Panc1 (cell line): ENCODE measurements around the gene MAD1L1. TPM values are rescaled to one million over a fixed set of nuclear protein-coding genes. Genes with fewer than 3 reads are reported as not detected.

ENCODE experiments used
- ATAC-seq: fragments of 200-7000 bp; cut with Tn5 transposase; 2 replicates; pipeline ENCODE4 v1.9.1; 2020; ENCODE audit warnings: mild to moderate bottlenecking, moderate library complexity
- BruUV-seq: library from RNA; stranded (reverse); fragments of 400-500 nt; replicated peaks from 2 replicates; lab custom pipeline; 2021; lab: Mats Ljungman, UMichigan
- CTCF ChIA-PET: fragments of 300-600 bp; sonication (Branson Sonifier 250); formaldehyde crosslinking; loops from one replicate; lab custom pipeline; 2022; ENCODE audit warnings: antibody characterized with exemption; lab: Charles Lee
- POLR2A ChIA-PET: fragments of 300-600 bp; sonication (Branson Sonifier 250); formaldehyde crosslinking; loops from one replicate; lab custom pipeline; 2022; ENCODE audit warnings: antibody characterized with exemption; lab: Charles Lee
- DNase-seq: peaks from one replicate; pipeline ENCODE4 v3.0.0-alpha.2; 2010; ENCODE audit warnings: low read depth, low spot score
- H3K27ac ChIP-seq: 2 replicates; pipeline ENCODE4 v1.5.1; 2011; ENCODE audit warnings: mild to moderate bottlenecking, low read length, inconsistent platforms
- H3K27me3 ChIP-seq: fragments of 200-500 bp; sonication (Bioruptor generic); 2 replicates; pipeline ENCODE4 v1.6.0; 2014; ENCODE audit warnings: low read length, inconsistent platforms; ENCODE audit not compliant: control insufficient read depth, insufficient read depth
- H3K36me3 ChIP-seq: fragments of 200-500 bp; sonication (Bioruptor generic); 2 replicates; pipeline ENCODE4 v1.5.1; 2014; ENCODE audit warnings: inconsistent platforms, mild to moderate bottlenecking, low read length, moderate library complexity; ENCODE audit not compliant: control insufficient read depth, insufficient read depth
- H3K4me1 ChIP-seq: 2 replicates; pipeline ENCODE4 v1.5.1; 2011; ENCODE audit warnings: inconsistent platforms, mild to moderate bottlenecking, low read length, moderate library complexity; ENCODE audit not compliant: control insufficient read depth, insufficient read depth
- H3K4me3 ChIP-seq, 2 experiments: 2 replicates each; pipeline ENCODE4 v1.5.1; 2011 to 2012; ENCODE audit warnings: low read depth in 2 of 2, low read length in 2 of 2, mild to moderate bottlenecking in 2 of 2, inconsistent platforms in 1 of 2, moderate library complexity in 1 of 2
- H3K9me3 ChIP-seq: fragments of 200-500 bp; sonication (Bioruptor generic); 2 replicates; pipeline ENCODE4 v1.5.1; 2014; ENCODE audit warnings: low read depth, mild to moderate bottlenecking, inconsistent platforms, low read length, moderate library complexity; ENCODE audit not compliant: control insufficient read depth, insufficient read depth
- POLR2AphosphoS5 ChIP-seq: IDR thresholded peaks from 2 replicates; pipeline ENCODE4 v1.6.1; 2012; ENCODE audit warnings: mild to moderate bottlenecking, low read depth, low read length, moderate library complexity
- SIN3A ChIP-seq: IDR thresholded peaks from 2 replicates; pipeline ENCODE4 v1.6.1; 2012; ENCODE audit warnings: low read depth, mild to moderate bottlenecking, low read length, moderate library complexity, borderline replicate concordance; ENCODE audit not compliant: insufficient read depth
- TCF7L2 ChIP-seq: IDR thresholded peaks from 2 replicates; pipeline ENCODE4 v1.6.1; 2011; ENCODE audit warnings: mild to moderate bottlenecking, low read depth, low read length, inconsistent platforms
- in situ Hi-C: cut with HindIII; loops from 2 replicates; pipeline ENCODE4 v1.10.0; 2016; ENCODE audit warnings: low sequenced_read_pairs, low pct_unique_long_range_greater_than_20kb
- intact Hi-C: fragments of 100-400 bp; cut with micrococcal nuclease; formaldehyde crosslinking; loops from one replicate; pipeline ENCODE4 v1.10.0; 2022; ENCODE audit not compliant: unreplicated experiment
- total RNA-seq: library from RNA; stranded (reverse); gene quantifications from one replicate; pipeline ENCODE4 v1.2.1, GENCODE V29; 2021; ENCODE audit not compliant: unreplicated experiment
- TF ChIP-seq, protein P1 (sequence below), 2 experiments: IDR thresholded peaks; 2 replicates each; pipeline ENCODE4 v1.6.1; 2011 to 2012; ENCODE audit warnings: low read depth in 2 of 2, control low read depth in 1 of 2, low read length in 1 of 2, mild to moderate bottlenecking in 1 of 2, moderate library complexity in 1 of 2; ENCODE audit not compliant: insufficient read depth in 1 of 2
- TF ChIP-seq, protein P2 (sequence below): fragments of 450-650 bp; IDR thresholded peaks from 2 replicates; pipeline ENCODE4 v1.5.1; 2017; ENCODE audit warnings: mild to moderate bottlenecking

MAD1L1 gene
- total RNA-seq, 1 experiment from 2014 or later, result 70.8 TPM

DNA sequence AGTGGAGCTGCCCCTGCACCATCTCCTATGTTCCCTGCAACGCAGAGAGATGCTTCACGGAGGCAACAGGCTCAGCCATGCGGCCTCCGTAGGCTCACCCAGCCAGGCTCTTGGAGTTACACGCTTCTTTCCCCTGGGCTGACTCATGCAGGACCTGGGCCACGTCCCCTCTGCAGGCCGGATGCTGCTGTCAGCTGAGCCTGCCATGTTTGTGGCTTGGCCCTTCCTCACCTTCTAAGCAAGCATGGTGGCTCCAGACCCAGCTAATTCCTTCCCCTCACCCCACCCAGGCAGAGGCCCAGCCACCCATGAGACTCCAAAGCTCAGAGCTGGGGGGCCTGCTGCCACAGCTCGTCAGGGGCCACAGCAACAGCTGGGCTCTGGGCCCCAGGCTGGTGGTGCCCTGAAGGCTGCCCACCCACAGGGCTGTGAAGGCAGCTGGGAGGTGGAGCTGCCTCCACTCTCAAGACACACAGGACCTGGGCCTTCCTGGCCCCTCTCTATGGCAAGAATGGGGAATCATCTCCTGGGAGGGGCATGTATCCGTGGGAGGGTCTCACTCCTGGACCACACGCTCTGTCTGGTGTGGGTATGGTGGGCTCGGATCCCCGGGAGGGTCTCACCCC, 343.1 kb downstream of the MAD1L1 start:
- no peak overlapping the region for H3K4me3 ChIP-seq
- no TSS peak for BruUV-seq
- H3K9me3 ChIP-seq, result no peaks in the 10 kb centered on the region
- no peaks in the 10 kb centered on the region for H3K36me3 ChIP-seq
- TF ChIP-seq POLR2AphosphoS5 (no peak), TCF7L2 (no peak), SIN3A (no peak)
- TF ChIP-seq, protein P1, sequence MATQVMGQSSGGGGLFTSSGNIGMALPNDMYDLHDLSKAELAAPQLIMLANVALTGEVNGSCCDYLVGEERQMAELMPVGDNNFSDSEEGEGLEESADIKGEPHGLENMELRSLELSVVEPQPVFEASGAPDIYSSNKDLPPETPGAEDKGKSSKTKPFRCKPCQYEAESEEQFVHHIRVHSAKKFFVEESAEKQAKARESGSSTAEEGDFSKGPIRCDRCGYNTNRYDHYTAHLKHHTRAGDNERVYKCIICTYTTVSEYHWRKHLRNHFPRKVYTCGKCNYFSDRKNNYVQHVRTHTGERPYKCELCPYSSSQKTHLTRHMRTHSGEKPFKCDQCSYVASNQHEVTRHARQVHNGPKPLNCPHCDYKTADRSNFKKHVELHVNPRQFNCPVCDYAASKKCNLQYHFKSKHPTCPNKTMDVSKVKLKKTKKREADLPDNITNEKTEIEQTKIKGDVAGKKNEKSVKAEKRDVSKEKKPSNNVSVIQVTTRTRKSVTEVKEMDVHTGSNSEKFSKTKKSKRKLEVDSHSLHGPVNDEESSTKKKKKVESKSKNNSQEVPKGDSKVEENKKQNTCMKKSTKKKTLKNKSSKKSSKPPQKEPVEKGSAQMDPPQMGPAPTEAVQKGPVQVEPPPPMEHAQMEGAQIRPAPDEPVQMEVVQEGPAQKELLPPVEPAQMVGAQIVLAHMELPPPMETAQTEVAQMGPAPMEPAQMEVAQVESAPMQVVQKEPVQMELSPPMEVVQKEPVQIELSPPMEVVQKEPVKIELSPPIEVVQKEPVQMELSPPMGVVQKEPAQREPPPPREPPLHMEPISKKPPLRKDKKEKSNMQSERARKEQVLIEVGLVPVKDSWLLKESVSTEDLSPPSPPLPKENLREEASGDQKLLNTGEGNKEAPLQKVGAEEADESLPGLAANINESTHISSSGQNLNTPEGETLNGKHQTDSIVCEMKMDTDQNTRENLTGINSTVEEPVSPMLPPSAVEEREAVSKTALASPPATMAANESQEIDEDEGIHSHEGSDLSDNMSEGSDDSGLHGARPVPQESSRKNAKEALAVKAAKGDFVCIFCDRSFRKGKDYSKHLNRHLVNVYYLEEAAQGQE (IDR thresholded peaks at IDR 0.05; ENCODE audit: insufficient read depth in 1 of 2, low read depth in 2 of 2, low read length in 1 of 2), result no peak
- TF ChIP-seq, protein P2, sequence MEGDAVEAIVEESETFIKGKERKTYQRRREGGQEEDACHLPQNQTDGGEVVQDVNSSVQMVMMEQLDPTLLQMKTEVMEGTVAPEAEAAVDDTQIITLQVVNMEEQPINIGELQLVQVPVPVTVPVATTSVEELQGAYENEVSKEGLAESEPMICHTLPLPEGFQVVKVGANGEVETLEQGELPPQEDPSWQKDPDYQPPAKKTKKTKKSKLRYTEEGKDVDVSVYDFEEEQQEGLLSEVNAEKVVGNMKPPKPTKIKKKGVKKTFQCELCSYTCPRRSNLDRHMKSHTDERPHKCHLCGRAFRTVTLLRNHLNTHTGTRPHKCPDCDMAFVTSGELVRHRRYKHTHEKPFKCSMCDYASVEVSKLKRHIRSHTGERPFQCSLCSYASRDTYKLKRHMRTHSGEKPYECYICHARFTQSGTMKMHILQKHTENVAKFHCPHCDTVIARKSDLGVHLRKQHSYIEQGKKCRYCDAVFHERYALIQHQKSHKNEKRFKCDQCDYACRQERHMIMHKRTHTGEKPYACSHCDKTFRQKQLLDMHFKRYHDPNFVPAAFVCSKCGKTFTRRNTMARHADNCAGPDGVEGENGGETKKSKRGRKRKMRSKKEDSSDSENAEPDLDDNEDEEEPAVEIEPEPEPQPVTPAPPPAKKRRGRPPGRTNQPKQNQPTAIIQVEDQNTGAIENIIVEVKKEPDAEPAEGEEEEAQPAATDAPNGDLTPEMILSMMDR, result no peak
- H3K27me3 ChIP-seq, result no peaks in the 10 kb centered on the region
- no peak for ATAC-seq
- ChIA-PET POLR2A (no interaction called here), CTCF (no interaction called here)
- intact Hi-C loops (no loop called here), in situ Hi-C loops (no loop called here)
- DNase-seq, result no peak
- no peak overlapping the region for H3K27ac ChIP-seq
- no peaks in the 10 kb centered on the region for H3K4me1 ChIP-seq

DNA sequence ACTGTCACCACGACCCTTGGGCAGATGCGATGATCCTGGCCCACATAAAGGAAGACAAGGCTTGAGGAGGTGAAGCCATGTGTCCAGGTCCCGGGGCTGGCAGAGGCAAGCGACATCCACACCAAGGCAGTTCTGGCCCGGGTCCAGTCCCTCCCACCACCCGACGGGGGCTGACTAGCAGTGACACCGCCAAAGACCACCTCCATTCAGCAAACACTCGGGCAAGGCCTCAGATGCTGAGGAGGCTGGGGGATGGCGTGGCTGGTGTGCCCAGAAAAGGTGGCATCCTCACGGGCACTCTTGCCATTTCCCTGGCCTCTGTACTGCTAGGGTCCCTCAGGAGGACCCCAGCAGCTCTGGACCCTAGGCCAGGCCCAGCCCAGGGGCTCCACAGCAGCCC, 343.7 kb downstream of the MAD1L1 start:
- DNase-seq (no peak), ATAC-seq (no peak)
- Histone ChIP-seq H3K9me3 (no peaks in the 10 kb centered on the region), H3K36me3 (no peaks in the 10 kb centered on the region), H3K4me3 (no peak overlapping the region), H3K27me3 (no peaks in the 10 kb centered on the region), H3K4me1 (no peaks in the 10 kb centered on the region; the same call in 1 of the 2 replicates), H3K27ac (no peak overlapping the region)
- intact Hi-C loops, result no loop called here
- in situ Hi-C loops, result no loop called here
- no TSS peak for BruUV-seq
- TF ChIP-seq TCF7L2 (no peak), SIN3A (no peak), POLR2AphosphoS5 (no peak)
- TF ChIP-seq, protein P2, result no peak
- TF ChIP-seq, protein P1 (IDR thresholded peaks at IDR 0.05; ENCODE audit: insufficient read depth in 1 of 2, low read depth in 2 of 2, low read length in 1 of 2), result no peak
- POLR2A ChIA-PET, result no interaction called here
- CTCF ChIA-PET, result no interaction called here
